ENCODE data around the gene MED8.
"Not testable (repeated sequence)": the region's sequence is repeated elsewhere in the genome, so short reads cannot be mapped to it uniquely, and the experiment has no call there.

Gene MED8

GRCh38 chr1:43421976-43422750 is 32.6 kb upstream of the MED8 start:
- peak; percentile 12 for DNase-seq

DNA sequence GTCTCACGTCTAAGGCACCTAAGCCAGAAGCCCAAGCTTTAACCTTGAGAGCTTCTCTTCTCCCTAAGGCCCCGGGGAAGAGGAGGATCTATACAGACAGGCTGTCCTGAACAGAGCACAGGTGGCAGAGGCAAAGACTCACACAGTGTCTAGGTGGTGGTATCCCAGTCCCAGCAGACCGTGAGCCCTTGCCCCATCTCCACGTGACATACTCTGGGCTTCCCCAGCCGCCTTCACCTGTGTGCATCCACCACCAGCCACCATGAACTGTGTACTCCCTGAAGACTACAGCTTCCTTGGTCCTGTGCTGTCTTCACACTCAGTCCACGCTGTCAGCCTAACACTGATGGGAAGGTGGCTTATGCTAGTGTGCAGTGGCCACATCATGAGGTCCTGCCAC is 31.8 kb upstream of the MED8 start:
- DNase-seq, result no peak

GRCh38 chr1:43420874-43421273 is 31.3 kb upstream of the MED8 start:
- no peak for DNase-seq

DNA sequence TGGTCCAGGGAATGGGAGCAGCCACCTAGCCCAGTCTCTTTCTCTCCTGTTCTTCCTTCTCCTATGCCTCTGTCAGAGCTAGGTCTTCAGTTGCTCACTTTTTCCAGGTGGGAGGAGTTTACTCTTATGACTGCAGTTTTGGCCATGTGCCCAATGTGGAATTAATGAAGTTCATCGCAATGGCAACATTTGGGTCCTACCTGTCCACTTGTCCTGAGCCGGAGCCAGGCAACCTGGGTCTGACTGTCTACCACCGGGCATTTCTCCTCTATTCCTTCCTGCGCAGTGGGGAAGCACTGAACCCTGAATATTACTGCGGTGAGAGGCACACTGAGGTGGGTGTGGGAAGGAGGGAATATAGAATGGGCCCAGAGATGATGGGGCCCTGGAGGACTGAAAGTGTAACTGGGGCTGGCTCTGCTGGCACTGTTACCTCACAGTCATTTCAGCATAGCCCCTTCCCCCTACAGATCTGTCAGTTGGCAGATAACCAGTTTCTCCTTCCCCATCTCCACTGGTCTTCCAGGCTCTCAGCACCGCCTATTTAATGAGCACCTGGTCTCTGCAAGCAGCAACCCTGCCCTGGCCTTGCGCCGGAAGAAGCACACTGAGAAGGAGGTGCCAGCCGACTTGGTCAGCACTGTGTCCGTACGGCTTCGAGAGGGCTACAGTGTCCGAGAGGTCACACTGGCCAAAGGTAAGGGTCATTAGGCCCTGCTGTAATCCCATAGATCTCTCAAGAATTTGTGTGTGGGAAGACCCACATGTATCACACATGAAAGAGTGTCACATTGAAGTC is 30.2 kb upstream of the MED8 start:
- peak; percentile 11 for DNase-seq

GRCh38 chr1:43418858-43419257 is 29.3 kb upstream of the MED8 start:
- DNase-seq, result no peak

GRCh38 chr1:43415901-43416300 is 26.3 kb upstream of the MED8 start:
- no peak for DNase-seq

GRCh38 chr1:43414634-43415223 is 25.1 kb upstream of the MED8 start:
- peak; percentile 55 for DNase-seq

DNA sequence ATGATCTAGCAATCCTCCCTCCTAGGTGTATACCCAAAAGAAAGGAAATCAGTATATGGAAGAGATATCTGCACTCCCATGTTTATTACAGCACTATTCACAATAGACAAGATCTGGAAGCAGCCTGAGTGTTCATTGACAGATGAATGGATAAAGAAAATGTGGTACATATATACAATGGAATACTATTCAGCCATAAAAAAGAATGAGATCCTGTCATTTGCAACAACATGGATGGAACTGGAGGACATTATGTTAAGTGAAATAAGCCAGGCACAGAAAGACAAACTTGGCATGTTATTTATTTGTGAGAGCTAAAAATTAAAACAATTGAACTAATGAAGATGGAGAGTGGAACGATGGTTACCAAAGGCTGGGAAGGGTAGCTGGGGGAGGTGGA is 23.8 kb upstream of the MED8 start:
- DNase-seq, result not testable (repeated sequence)

- no peak for DNase-seq
Measured at GRCh38 chr1:43410571-43410970, 21.0 kb upstream of the MED8 start.

GRCh38 chr1:43405876-43406234 is 16.3 kb upstream of the MED8 start:
- no peak for DNase-seq

DNA sequence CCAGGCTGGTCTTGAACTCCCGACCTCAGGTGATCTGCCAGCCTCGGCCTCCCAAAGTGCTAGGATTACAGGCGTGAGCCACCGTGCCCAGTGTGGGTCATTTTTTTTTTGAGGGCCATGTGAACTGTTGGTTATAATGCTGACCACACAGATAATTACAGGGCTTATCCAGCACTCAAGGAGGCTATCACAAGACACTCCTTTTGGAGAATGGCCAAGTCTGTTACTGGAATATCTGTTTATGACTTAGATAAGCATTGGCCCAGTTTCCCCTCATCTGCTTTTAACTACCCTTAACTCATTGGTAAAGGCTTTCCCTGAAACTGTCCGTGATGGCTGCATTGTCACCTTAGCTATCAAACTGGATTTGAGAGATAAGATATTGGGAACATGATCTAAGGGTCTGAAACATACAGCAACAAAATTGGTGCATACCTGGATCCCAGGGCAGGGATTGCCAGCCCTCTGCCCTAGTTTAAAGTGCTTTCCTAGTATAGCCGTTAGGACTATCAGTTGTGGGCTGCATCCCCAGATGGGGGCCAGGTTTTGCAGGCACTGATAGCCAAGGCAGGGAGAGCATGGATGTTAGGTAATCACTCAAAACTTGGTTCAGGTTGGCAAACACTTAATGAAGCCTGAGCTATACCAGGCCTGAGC is 15.7 kb upstream of the MED8 start:
- no peak for DNase-seq

GRCh38 chr1:43404353-43404752 is 14.8 kb upstream of the MED8 start:
- DNase-seq, result no peak

- no peak for DNase-seq
Measured at GRCh38 chr1:43402089-43402865, 12.7 kb upstream of the MED8 start.

GRCh38 chr1:43400441-43400840 is 10.8 kb upstream of the MED8 start:
- not testable (repeated sequence) for DNase-seq

DNA sequence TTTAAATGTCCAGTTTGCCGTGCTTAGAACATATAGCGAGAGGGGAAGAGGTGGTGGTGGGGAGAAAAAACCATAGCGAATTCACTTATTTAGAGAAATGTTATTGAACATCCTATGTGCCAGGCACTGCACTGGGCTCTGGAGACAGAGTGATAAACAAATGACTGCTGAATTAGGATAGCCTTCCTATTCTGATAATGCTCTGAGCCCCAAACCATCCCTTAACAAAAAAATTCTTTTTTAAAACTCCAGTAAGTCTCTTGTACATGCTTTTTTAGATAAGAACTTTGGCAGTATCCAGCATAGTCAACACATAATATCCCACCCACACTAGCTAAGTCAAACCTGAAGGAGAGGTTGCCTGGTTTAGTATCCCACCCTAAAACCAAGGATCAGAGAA is 8.6 kb upstream of the MED8 start:
- no peak for DNase-seq

GRCh38 chr1:43396059-43396458 is 6.5 kb upstream of the MED8 start:
- DNase-seq, result no peak

DNA sequence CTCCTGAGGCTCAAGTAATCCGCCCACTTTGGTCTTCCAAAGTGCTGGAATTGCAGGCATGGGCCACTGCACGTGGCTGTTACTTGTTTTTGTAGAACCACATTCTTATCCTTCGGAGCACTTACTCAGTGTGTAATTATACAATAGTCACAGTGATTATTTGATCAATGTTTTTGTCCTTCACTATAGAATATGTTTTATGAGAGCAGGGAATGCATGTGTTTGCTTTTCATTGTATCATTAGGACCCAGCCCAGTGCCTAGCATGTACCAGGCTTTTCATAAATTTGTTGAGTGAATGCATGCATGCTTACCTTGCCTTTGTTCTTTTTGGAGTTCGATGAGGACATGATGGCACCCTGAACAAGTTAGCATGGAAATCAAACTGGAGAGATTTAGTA is 5.9 kb upstream of the MED8 start:
- DNase-seq, result no peak

GRCh38 chr1:43392702-43393101 is 3.1 kb upstream of the MED8 start:
- no peak for DNase-seq

GRCh38 chr1:43388613-43389012 is 987 bp downstream of the MED8 start:
- DNase-seq, result no peak

DNA sequence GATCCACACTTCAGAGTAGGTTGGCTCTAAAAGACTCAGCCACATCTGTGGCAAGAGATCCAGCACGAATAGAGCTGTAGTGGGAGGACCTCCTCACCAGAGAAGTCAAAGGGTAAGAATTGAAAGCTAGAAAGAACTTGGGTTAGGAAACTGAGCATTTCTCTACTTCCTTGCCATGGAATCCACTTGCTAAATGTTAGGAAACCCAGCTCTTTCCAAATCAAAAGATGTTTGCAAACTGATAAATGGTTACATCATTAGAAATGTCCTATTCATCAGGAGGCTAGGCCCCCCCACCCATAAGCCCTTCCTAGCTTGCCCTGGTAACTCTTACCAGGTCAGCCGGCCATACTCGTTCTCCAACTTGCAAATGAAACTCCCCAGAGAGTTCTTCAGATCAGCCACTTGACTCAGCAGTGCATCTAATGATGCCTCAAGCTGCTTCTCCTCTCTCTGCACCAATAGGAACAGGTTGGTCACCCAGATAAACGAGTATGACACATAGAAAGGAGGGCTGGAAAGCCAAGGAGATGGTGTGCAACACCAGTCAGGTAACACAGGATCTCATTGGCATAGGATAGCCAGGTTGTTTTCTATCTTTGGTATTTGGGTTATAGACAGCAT is 1.5 kb downstream of the MED8 start:
- DNase-seq, result no peak

DNA sequence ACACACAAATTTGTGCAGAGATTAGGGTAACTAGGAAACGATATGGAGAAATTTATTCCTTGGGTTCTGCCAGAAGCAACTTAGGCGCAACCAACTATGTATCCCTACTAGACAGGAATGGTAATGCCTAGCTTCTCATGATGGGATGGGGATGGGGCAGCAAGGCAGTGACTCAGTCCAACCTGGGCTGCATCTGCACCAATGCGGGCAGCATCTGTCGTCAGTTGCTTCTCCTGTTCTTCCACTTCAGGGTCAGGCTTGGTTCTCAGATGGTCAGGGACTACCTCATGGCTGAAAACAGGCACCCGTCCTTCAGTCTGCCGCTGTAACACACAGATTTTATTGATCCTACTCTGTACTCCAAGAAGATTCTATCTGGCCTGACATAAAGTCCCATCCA is 2.9 kb downstream of the MED8 start:
- DNase-seq, result no peak

GRCh38 chr1:43383449-43383848 is 6.2 kb downstream of the MED8 start:
- no peak for DNase-seq

Data from femur (tissue), 1 donor.